HepG2 (cell line): ENCODE results near the gene TMTC3. TPM values are rescaled to one million over a fixed set of nuclear protein-coding genes. Genes with fewer than 3 reads are reported as not detected.

Experiments used
- CENPX ChIP-seq: sonication (generic); formaldehyde crosslinking; IDR thresholded peaks from 2 replicates; pipeline ENCODE4 v1.9.0; 2021; ENCODE audit warnings: mild to moderate bottlenecking, missing genetic modification reagents, moderate library complexity
- HOXA5 ChIP-seq: sonication (generic); formaldehyde crosslinking; IDR thresholded peaks from 2 replicates; pipeline ENCODE4 v1.4.0; 2020; ENCODE audit warnings: missing genetic modification reagents
- NCOA5 ChIP-seq: sonication (generic); formaldehyde crosslinking; IDR thresholded peaks from 2 replicates; pipeline ENCODE4 v1.4.0; 2020; ENCODE audit warnings: missing genetic modification reagents
- PAF1 ChIP-seq: IDR thresholded peaks from 2 replicates; pipeline ENCODE4 v1.6.1; 2016; ENCODE audit warnings: missing genetic modification reagents, missing compliant biosample characterization
- PHF8 ChIP-seq: sonication (generic); formaldehyde crosslinking; IDR thresholded peaks from 2 replicates; pipeline ENCODE4 v1.5.0; 2020; ENCODE audit warnings: missing genetic modification reagents
- SOX13 ChIP-seq, 3 experiments: fragments of 450-650 bp in 1 of 3; sonication (generic) in 1 of 3; formaldehyde crosslinking in 1 of 3; IDR thresholded peaks in 2 of 3; conservative IDR thresholded peaks in 1 of 3; 2 replicates each; pipeline versions ENCODE4 v1.5.0 to v1.6.1; 2016 to 2020; ENCODE audit warnings: antibody characterized with exemption in 1 of 3, mild to moderate bottlenecking in 1 of 3, missing compliant biosample characterization in 1 of 3, missing genetic modification reagents in 1 of 3, moderate library complexity in 1 of 3
- ZNF138 ChIP-seq: sonication (generic); formaldehyde crosslinking; IDR thresholded peaks from 2 replicates; pipeline ENCODE4 v1.5.0; 2020; ENCODE audit warnings: mild to moderate bottlenecking, low read depth, missing genetic modification reagents
- ZNF33A ChIP-seq: sonication (generic); formaldehyde crosslinking; IDR thresholded peaks from 2 replicates; pipeline ENCODE4 v1.5.1; 2020; ENCODE audit warnings: missing genetic modification reagents, mild to moderate bottlenecking, moderate library complexity, borderline replicate concordance
- ZNF850 ChIP-seq: sonication (generic); formaldehyde crosslinking; conservative IDR thresholded peaks from 2 replicates; pipeline ENCODE4 v1.9.0; 2021; ENCODE audit warnings: mild to moderate bottlenecking, missing genetic modification reagents
- polyA plus RNA-seq, 8 experiments: library from polyadenylated mRNA; depleted of rRNA in 3 of 8; stranded (reverse) in 7 of 8; unstranded in 1 of 8; fragments of >200 nt; fragmentation: Illumina TruSeq in 4 of 8; extraction: Trizol in 4 of 8; gene quantifications; 2 replicates each; pipeline versions ENCODE4 v1.2.1 to v1.2.3, GENCODE V29; 2011 to 2016; ENCODE audit warnings: low read depth in 4 of 8, missing spikeins in 1 of 8, mixed read lengths in 1 of 8; ENCODE audit not compliant: insufficient read depth in 1 of 8
- total RNA-seq, 5 experiments: library from RNA; depleted of rRNA; stranded (reverse); fragments of >200 nt; fragmentation: Illumina TruSeq; extraction: Trizol; gene quantifications; 2 replicates each; pipeline ENCODE4 v1.2.3, GENCODE V29; 2016; ENCODE audit warnings: low read depth in 1 of 5
- TF ChIP-seq, protein P1 (sequence below): sonication (generic); formaldehyde crosslinking; IDR thresholded peaks from 2 replicates; pipeline ENCODE4 v1.4.0; 2020; ENCODE audit warnings: missing genetic modification reagents
- TF ChIP-seq, protein P2 (sequence below), 2 experiments: fragments of 450-650 bp in 1 of 2; sonication (generic) in 1 of 2; formaldehyde crosslinking; IDR thresholded peaks; 2 replicates each; pipeline versions ENCODE4 v1.5.0 to v1.8.0; 2020 to 2022; ENCODE audit warnings: mild to moderate bottlenecking in 1 of 2, missing genetic modification reagents in 1 of 2
- TF ChIP-seq, protein P3 (sequence below): sonication (generic); formaldehyde crosslinking; IDR thresholded peaks from 2 replicates; pipeline ENCODE4 v1.5.1; 2020; ENCODE audit warnings: mild to moderate bottlenecking, missing genetic modification reagents, borderline replicate concordance
- TF ChIP-seq, protein P4 (sequence below): sonication (generic); formaldehyde crosslinking; IDR thresholded peaks from 2 replicates; pipeline ENCODE4 v1.4.0; 2020; ENCODE audit warnings: missing genetic modification reagents, mild to moderate bottlenecking, borderline replicate concordance
- TF ChIP-seq, protein P5 (sequence below): sonication (generic); formaldehyde crosslinking; IDR thresholded peaks from 2 replicates; pipeline ENCODE4 v1.4.0; 2020; ENCODE audit warnings: missing genetic modification reagents, mild to moderate bottlenecking, borderline replicate concordance

TMTC3 gene
- total and polyA plus RNA-seq, 2 of the 13 experiments (the other 11 are each of a cell fraction or from before 2014, with no cell fraction given): 6.3 to 22.5 TPM

DNA sequence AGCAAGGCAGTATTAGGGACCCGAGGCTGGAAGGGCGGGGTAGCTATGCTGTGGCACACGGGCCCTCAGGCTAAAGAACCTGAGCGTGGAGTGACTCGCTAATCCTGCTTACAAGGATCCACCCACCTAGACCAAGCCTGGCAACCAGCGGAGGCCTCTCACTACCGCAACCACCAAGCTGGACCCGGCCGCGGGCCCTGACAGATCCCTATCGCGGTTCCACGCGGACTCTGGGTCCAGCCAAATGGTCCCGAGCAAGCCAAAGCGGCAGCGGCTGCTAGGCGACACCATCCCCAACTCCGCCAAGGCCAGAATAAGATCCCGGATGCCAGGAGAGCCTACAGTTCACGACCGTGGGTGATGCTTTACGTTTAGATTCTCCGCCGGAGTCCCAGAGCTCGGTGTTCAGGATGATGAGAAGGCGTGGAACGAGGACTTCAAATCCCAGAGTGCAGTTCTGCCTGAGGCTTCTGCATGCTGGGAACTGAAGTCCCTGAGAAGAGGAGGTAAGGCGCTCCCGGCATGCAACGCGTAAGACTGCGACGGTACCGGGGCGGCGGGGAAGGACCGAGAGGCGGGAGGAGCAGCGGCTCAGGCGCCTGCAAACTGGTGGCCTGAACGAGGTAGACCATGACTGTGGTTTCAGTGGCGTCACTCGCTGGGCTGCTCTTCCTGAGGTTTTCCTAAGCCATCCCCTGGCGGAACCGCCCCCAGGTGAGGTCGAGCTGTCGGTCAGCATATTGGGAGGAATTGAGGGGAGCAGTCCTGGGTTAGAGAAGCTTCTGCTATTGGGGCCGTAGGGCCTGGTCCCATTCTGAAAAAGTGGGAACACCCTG is at the start of gene TMTC3, which contains the start of gene CEP290 (continued):
- TF ChIP-seq, protein P1, sequence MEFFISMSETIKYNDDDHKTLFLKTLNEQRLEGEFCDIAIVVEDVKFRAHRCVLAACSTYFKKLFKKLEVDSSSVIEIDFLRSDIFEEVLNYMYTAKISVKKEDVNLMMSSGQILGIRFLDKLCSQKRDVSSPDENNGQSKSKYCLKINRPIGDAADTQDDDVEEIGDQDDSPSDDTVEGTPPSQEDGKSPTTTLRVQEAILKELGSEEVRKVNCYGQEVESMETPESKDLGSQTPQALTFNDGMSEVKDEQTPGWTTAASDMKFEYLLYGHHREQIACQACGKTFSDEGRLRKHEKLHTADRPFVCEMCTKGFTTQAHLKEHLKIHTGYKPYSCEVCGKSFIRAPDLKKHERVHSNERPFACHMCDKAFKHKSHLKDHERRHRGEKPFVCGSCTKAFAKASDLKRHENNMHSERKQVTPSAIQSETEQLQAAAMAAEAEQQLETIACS: no peak
- TF ChIP-seq NCOA5 (CRISPR knock-in tag) (no peak), ZNF138 (CRISPR knock-in tag) (no peak), ZNF33A (CRISPR knock-in tag) (no peak; the same call in 1 of the 2 replicates), HOXA5 (CRISPR knock-in tag) (no peak; the same call in 1 of the 2 replicates), PHF8 (peak; percentile 84), SOX13 (IDR thresholded peaks at IDR 0.05) (no peak), SOX13 (CRISPR knock-in tag; conservative IDR thresholded peaks at IDR 0.05 in 1 of 2, IDR thresholded peaks at IDR 0.05 in 1 of 2) (no peak; a peak in 1 of 4 replicates), CENPX (CRISPR knock-in tag) (no peak), PAF1 (CRISPR knock-in tag) (no peak), ZNF850 (CRISPR knock-in tag) (no peak)
- TF ChIP-seq, protein P2, sequence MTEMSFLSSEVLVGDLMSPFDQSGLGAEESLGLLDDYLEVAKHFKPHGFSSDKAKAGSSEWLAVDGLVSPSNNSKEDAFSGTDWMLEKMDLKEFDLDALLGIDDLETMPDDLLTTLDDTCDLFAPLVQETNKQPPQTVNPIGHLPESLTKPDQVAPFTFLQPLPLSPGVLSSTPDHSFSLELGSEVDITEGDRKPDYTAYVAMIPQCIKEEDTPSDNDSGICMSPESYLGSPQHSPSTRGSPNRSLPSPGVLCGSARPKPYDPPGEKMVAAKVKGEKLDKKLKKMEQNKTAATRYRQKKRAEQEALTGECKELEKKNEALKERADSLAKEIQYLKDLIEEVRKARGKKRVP (CRISPR knock-in tag; IDR thresholded peaks at IDR 0.05): 0 out of 4 replicates have a peak, but pooled peaks of 1 of the 2 experiments have one; percentile 47
- TF ChIP-seq, protein P3, sequence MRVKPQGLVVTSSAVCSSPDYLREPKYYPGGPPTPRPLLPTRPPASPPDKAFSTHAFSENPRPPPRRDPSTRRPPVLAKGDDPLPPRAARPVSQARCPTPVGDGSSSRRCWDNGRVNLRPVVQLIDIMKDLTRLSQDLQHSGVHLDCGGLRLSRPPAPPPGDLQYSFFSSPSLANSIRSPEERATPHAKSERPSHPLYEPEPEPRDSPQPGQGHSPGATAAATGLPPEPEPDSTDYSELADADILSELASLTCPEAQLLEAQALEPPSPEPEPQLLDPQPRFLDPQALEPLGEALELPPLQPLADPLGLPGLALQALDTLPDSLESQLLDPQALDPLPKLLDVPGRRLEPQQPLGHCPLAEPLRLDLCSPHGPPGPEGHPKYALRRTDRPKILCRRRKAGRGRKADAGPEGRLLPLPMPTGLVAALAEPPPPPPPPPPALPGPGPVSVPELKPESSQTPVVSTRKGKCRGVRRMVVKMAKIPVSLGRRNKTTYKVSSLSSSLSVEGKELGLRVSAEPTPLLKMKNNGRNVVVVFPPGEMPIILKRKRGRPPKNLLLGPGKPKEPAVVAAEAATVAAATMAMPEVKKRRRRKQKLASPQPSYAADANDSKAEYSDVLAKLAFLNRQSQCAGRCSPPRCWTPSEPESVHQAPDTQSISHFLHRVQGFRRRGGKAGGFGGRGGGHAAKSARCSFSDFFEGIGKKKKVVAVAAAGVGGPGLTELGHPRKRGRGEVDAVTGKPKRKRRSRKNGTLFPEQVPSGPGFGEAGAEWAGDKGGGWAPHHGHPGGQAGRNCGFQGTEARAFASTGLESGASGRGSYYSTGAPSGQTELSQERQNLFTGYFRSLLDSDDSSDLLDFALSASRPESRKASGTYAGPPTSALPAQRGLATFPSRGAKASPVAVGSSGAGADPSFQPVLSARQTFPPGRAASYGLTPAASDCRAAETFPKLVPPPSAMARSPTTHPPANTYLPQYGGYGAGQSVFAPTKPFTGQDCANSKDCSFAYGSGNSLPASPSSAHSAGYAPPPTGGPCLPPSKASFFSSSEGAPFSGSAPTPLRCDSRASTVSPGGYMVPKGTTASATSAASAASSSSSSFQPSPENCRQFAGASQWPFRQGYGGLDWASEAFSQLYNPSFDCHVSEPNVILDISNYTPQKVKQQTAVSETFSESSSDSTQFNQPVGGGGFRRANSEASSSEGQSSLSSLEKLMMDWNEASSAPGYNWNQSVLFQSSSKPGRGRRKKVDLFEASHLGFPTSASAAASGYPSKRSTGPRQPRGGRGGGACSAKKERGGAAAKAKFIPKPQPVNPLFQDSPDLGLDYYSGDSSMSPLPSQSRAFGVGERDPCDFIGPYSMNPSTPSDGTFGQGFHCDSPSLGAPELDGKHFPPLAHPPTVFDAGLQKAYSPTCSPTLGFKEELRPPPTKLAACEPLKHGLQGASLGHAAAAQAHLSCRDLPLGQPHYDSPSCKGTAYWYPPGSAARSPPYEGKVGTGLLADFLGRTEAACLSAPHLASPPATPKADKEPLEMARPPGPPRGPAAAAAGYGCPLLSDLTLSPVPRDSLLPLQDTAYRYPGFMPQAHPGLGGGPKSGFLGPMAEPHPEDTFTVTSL (CRISPR knock-in tag): peak; percentile 33; the same call in 1 of the 2 replicates
- TF ChIP-seq, protein P4, sequence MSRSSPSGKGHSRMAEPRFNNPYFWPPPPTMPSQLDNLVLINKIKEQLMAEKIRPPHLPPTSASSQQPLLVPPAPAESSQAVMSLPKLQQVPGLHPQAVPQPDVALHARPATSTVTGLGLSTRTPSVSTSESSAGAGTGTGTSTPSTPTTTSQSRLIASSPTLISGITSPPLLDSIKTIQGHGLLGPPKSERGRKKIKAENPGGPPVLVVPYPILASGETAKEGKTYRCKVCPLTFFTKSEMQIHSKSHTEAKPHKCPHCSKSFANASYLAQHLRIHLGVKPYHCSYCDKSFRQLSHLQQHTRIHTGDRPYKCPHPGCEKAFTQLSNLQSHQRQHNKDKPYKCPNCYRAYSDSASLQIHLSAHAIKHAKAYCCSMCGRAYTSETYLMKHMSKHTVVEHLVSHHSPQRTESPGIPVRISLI (CRISPR knock-in tag): no peak
- TF ChIP-seq, protein P5, sequence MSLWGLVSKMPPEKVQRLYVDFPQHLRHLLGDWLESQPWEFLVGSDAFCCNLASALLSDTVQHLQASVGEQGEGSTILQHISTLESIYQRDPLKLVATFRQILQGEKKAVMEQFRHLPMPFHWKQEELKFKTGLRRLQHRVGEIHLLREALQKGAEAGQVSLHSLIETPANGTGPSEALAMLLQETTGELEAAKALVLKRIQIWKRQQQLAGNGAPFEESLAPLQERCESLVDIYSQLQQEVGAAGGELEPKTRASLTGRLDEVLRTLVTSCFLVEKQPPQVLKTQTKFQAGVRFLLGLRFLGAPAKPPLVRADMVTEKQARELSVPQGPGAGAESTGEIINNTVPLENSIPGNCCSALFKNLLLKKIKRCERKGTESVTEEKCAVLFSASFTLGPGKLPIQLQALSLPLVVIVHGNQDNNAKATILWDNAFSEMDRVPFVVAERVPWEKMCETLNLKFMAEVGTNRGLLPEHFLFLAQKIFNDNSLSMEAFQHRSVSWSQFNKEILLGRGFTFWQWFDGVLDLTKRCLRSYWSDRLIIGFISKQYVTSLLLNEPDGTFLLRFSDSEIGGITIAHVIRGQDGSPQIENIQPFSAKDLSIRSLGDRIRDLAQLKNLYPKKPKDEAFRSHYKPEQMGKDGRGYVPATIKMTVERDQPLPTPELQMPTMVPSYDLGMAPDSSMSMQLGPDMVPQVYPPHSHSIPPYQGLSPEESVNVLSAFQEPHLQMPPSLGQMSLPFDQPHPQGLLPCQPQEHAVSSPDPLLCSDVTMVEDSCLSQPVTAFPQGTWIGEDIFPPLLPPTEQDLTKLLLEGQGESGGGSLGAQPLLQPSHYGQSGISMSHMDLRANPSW: peak; percentile 43; the same call in 1 of the 2 replicates
